Right cardiac atrium (tissue), 5 donors: ENCODE measurements around the gene HYCC1. TPM values are rescaled to one million over a fixed set of nuclear protein-coding genes. Genes with fewer than 3 reads are reported as not detected.
A peak's percentile ranks its signal among the peaks of the same experiment; 100 is the strongest.
"Not testable (repeated sequence)": the region's sequence is repeated elsewhere in the genome, so short reads cannot be mapped to it uniquely, and the experiment has no call there.

Experiments
- ATAC-seq, 2 donors: fragments of 200-7000 bp; cut with Tn5 transposase; one replicate each; pipeline versions ENCODE4 v1.8.0 to v1.9.1; 2020; ENCODE audit warnings: moderate library complexity in 2 of 2, mild to moderate bottlenecking in 1 of 2
- DNase-seq, 3 donors: peaks; one replicate each; pipeline ENCODE4 v3.0.0-alpha.2; 2020
- H3K27ac ChIP-seq: one replicate; pipeline ENCODE4 v1.5.1; 2013; ENCODE audit warnings: mild to moderate bottlenecking, low read length, control low read depth, moderate library complexity
- H3K27me3 ChIP-seq: one replicate; pipeline ENCODE4 v1.6.1; 2013; ENCODE audit not compliant: control insufficient read depth, insufficient read depth
- H3K4me1 ChIP-seq: one replicate; pipeline ENCODE4 v1.6.1; 2013; ENCODE audit warnings: low read length; ENCODE audit not compliant: control insufficient read depth, insufficient read depth
- H3K4me3 ChIP-seq: one replicate; pipeline ENCODE4 v1.5.1; 2013; ENCODE audit warnings: low read length, control low read depth
- H3K9me3 ChIP-seq: one replicate; pipeline ENCODE4 v1.6.1; 2013; ENCODE audit warnings: low read length; ENCODE audit not compliant: control insufficient read depth
- WGBS: extraction: QIAGEN DNeasy Blood & Tissue Kit; methylation state at CpG from one replicate; pipeline ENCODE4 v1.1.7; 2013; 5-methylcytosine and 5-hydroxymethylcytosine counted together
- intact Hi-C, 4 donors: fragments of 100-400 bp; cut with DNase I; formaldehyde crosslinking; loops; one replicate each; pipeline versions ENCODE4 v1.11.0 to v1.14.0; 2022 to 2023
- polyA plus RNA-seq: library from polyadenylated mRNA; stranded (reverse); fragments of 200-250 nt; gene quantifications from one replicate; pipeline ENCODE4 v1.2.3, GENCODE V29; 2013
- total RNA-seq, 4 donors: library from RNA; stranded (reverse); fragmentation: NEBNext Ultra II Directional; extraction: Animal tissue kit (Norgen Biotek cat#: 25700); gene quantifications; one replicate each; pipeline ENCODE4 v1.2.1, GENCODE V29; 2021
- donor health status: healthy with polysubstance abuse.
- donor health status: DM: no; HTN: yes; CAD: no.
- donor health status: DM: no; HTN: no; CAD: no.
- donor health status: DM: no; HTN: yes; CAD: no; lungs with severe emphysema.
- donor health status: DM: yes; HTN: yes; CAD: no.

The HYCC1 gene
- total and polyA plus RNA-seq, 5 donors = 7.7 to 47.3 (median 34.1) TPM

DNA sequence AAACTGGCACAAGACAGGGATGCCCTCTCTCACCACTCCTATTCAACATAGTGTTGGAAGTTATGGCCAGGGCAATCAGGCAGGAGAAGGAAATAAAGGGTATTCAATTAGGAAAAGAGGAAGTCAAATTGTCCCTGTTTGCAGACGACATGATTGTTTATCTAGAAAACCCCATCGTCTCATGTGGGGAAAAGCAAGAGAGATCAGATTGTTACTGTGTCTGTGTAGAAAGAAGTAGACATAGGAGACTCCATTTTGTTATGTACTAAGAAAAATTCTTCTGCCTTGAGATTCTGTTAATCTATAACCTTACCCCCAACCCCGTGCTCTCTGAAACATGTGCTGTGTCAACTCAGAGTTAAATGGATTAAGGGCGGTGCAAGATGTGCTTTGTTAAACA is 25.7 kb upstream of the HYCC1 start:
- DNase-seq, H3K27me3 ChIP-seq, H3K27ac ChIP-seq, H3K4me1 ChIP-seq, ATAC-seq, H3K4me3 ChIP-seq, intact Hi-C loops, H3K9me3 ChIP-seq: not testable (repeated sequence)
- WGBS = 56% methylated on average over 2 of the region's 4 CpGs

GRCh38 chr7:23035542-23036371 is 21.8 kb upstream of the HYCC1 start:
- ATAC-seq, DNase-seq, intact Hi-C loops, H3K4me3 ChIP-seq, H3K9me3 ChIP-seq, H3K27me3 ChIP-seq, H3K27ac ChIP-seq, H3K4me1 ChIP-seq: not testable (repeated sequence)
- 85% methylated on average over 28 of the region's 34 CpGs for WGBS

GRCh38 chr7:23027261-23027660 is 13.3 kb upstream of the HYCC1 start:
- 100% methylated on average over 1 of the region's 1 CpG for WGBS
- intact Hi-C loops = no loop called here
- Histone ChIP-seq H3K9me3 (no peaks in the 10 kb centered on the region), H3K27ac (no peak overlapping the region), H3K4me1 (no peaks in the 10 kb centered on the region), H3K27me3 (no peaks in the 10 kb centered on the region), H3K4me3 (no peak overlapping the region)
- no peak for ATAC-seq
- DNase-seq = no peak

- no peaks in the 10 kb centered on the region for H3K4me1 ChIP-seq
- intact Hi-C loops = no loop called here
- ATAC-seq (no peak), DNase-seq (no peak)
- H3K27ac ChIP-seq = no peak overlapping the region
- 87% methylated on average over 4 of the region's 4 CpGs for WGBS
- no peak overlapping the region for H3K4me3 ChIP-seq
- no peaks in the 10 kb centered on the region for H3K27me3 ChIP-seq
- no peaks in the 10 kb centered on the region for H3K9me3 ChIP-seq
Observed at GRCh38 chr7:23026164-23026563, 12.2 kb upstream of the HYCC1 start.

GRCh38 chr7:23024454-23024853 is 10.5 kb upstream of the HYCC1 start:
- no peaks in the 10 kb centered on the region for H3K4me1 ChIP-seq
- intact Hi-C loops = no loop called here
- H3K27me3 ChIP-seq = no peaks in the 10 kb centered on the region
- ATAC-seq (no peak), DNase-seq (no peak)
- H3K9me3 ChIP-seq = no peaks in the 10 kb centered on the region
- 90% methylated on average over 2 of the region's 2 CpGs for WGBS
- no peak overlapping the region for H3K4me3 ChIP-seq
- no peak overlapping the region for H3K27ac ChIP-seq

DNA sequence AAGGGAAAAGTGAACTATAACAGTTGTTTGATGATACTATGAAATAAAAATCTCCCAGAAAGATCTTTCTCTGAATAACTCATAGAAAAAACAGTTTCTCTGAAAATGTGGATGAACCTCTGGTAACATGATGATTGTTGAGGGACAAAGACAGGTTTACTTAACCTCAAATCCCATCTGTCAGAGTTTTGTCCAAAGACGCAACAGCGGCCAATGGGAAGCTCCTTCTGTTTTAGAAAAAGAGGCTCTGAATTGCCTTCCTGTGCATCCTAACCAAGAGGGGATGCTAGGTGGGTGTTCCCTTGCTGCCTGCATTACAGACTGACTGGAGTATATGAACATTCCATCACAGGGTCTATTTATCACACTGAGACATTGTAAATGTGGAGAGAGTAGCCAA is 8.9 kb upstream of the HYCC1 start:
- Histone ChIP-seq H3K27me3 (no peaks in the 10 kb centered on the region), H3K4me1 (no peaks in the 10 kb centered on the region), H3K9me3 (no peaks in the 10 kb centered on the region), H3K27ac (no peak overlapping the region), H3K4me3 (no peak overlapping the region)
- ATAC-seq = no peak
- WGBS = 64% methylated on average over 2 of the region's 2 CpGs
- no peak for DNase-seq
- intact Hi-C loops = no loop called here

GRCh38 chr7:23022258-23022769 is 8.4 kb upstream of the HYCC1 start:
- 51% methylated on average over 7 of the region's 7 CpGs for WGBS
- peak in 1 of 2 donors; percentile 64 for ATAC-seq
- Histone ChIP-seq H3K4me3 (no peak overlapping the region), H3K9me3 (no peaks in the 10 kb centered on the region), H3K4me1 (no peaks in the 10 kb centered on the region), H3K27ac (no peak overlapping the region), H3K27me3 (no peaks in the 10 kb centered on the region)
- intact Hi-C loops = no loop called here
- peak in 2 of 3 donors; percentile 52 to 66 for DNase-seq

DNA sequence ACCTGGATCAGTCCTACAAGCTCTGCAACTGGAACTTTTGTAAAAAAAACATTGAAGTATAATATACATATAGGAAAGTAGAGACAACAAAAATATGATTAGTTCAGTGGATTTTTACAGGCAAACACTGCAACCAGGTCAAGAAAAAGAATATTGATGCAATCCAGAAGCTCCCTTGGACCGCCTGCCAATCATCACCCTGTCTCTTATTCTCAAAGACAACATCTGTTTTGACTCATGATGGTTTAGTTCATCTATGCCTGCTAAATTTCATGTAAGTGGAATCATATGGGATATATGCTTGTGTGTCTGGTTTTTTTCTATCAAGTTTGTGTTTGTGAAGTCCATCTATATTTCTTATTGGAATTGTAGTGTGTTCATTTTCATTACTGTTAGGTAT is 7.7 kb upstream of the HYCC1 start:
- intact Hi-C loops = no loop called here
- no peak overlapping the region for H3K4me3 ChIP-seq
- no peak overlapping the region for H3K27ac ChIP-seq
- DNase-seq (no peak), ATAC-seq (no peak)
- 83% methylated on average over 1 of the region's 1 CpG for WGBS
- no peaks in the 10 kb centered on the region for H3K9me3 ChIP-seq
- no peaks in the 10 kb centered on the region for H3K27me3 ChIP-seq
- H3K4me1 ChIP-seq = no peaks in the 10 kb centered on the region

DNA sequence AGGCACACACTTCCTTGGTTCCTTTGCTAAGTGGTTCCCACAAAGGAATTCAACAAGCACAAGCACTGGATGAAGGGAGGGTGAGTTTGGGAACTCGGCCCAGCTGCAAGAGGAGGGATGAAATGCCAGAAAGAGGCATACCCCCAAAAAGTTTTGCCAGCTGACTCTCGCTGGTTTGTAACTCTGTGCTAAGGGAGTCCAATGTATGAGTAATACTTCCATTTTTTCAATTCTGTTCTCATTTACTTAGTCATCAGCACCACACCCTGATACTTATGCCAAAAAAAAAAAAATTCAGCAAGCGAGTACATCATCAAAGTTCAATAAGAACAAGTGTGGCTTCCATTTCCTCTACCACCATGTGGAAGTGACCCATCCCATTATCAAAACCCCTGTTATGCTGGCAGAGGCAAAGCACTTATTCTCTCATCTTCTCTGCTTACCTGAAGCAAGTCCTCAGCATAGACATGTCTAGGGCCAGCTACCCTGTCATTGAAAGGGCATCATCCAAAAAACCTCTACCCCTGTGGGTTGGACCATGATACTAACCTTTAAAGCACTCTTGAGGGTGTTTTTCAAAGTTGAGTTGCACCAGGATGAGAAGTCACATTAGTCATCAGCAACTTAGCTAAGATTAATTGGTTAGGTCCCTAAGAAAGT is 6.9 kb upstream of the HYCC1 start:
- no peaks in the 10 kb centered on the region for H3K27me3 ChIP-seq
- H3K9me3 ChIP-seq = no peaks in the 10 kb centered on the region
- H3K4me3 ChIP-seq = no peak overlapping the region
- peak overlapping the region; percentile 36 for H3K27ac ChIP-seq
- WGBS = 34% methylated on average over 3 of the region's 3 CpGs
- ATAC-seq = peak; percentile 86 to 90
- DNase-seq = peak; percentile 63 to 74 (median 71)
- H3K4me1 ChIP-seq = no peaks in the 10 kb centered on the region
- intact Hi-C loops = no loop called here

- Histone ChIP-seq H3K9me3 (no peaks in the 10 kb centered on the region), H3K27me3 (no peaks in the 10 kb centered on the region), H3K27ac (no peak overlapping the region), H3K4me1 (no peaks in the 10 kb centered on the region), H3K4me3 (no peak overlapping the region)
- DNase-seq (no peak), ATAC-seq (no peak)
- WGBS = 65% methylated on average over 6 of the region's 6 CpGs
- intact Hi-C loops = loop anchor here in 1 of 4 donors (10.0 kb wide), 1 partner anchor 164 kb away; no protein-coding TSS in a partner anchor
Observed at GRCh38 chr7:23018750-23019149, 4.8 kb upstream of the HYCC1 start.

GRCh38 chr7:23017309-23017708 is 3.4 kb upstream of the HYCC1 start:
- Histone ChIP-seq H3K9me3 (no peaks in the 10 kb centered on the region), H3K27ac (no peak overlapping the region), H3K27me3 (no peaks in the 10 kb centered on the region), H3K4me3 (no peak overlapping the region), H3K4me1 (no peaks in the 10 kb centered on the region)
- intact Hi-C loops = loop anchor here in 1 of 4 donors (10.0 kb wide), 1 partner anchor 163 kb away; no protein-coding TSS in a partner anchor
- DNase-seq = no peak
- no peak for ATAC-seq
- WGBS = 60% methylated on average over 3 of the region's 3 CpGs
